ENCODE data around the gene TMEM256.
A peak's percentile ranks its signal among the peaks of the same experiment; 100 is the strongest.

TMEM256 gene

DNA sequence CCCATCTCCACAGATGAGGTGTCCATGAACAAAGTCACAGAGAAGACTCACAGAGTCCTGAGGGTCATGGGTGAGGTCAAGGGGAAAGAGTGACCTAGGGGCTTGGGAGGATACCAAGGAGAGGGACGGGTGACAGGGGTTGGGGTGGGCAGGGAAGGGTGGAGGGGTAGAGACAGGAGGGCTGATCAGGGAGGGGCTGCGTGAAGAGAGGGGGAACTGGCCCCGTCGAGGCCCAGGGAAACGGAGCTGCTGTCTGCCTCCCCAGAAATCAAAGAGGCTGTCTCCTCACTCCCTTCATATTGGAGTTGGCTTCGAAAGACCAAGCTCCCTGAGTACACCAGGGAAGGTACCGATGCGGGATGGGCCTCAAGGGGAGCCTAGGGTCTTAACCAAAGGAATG lies 48.3 kb downstream of the TMEM256 start:
- FAIRE-seq = no peak
- no peak for TF ChIP-seq TAF1 (IDR thresholded peaks at IDR 0.05; ENCODE audit: borderline replicate concordance, low read depth, low read length)
- TF ChIP-seq POLR2AphosphoS5 (IDR thresholded peaks at IDR 0.05; ENCODE audit: low read depth, low read length) = no peak
- TF ChIP-seq POLR2A (IDR thresholded peaks at IDR 0.05; ENCODE audit: low read depth, low read length) = no peak

DNA sequence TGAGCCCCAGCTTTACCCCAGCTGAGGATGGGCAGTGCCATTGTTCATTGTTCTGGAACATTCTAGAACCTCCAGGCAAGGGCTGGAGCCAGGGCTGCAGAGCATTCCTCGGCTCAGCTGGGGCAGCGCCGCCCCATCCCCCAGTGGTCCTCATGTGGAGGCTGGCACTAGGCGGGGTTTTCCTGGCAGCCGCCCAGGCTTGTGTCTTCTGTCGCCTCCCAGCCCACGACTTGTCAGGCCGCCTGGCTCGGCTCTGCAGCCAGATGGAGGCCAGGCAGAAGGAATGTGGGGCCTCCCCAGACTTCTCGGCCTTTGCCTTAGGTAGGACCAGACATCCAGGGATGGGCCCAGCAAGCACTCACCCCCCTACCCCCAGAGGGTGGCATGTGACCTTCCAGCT lies 48.8 kb downstream of the TMEM256 start, which contains the start of gene TMEM95:
Gene TMEM95, plus strand, starts transcription at position 104 of the 400 bp plus-strand sequence. Its CDS starts 49 bp downstream, at position 153.
- no peak for DNase-seq (ENCODE audit: insufficient read length)
- no peak for TF ChIP-seq POLR2AphosphoS5 (IDR thresholded peaks at IDR 0.05; ENCODE audit: low read depth, low read length)
- TF ChIP-seq TAF1 (IDR thresholded peaks at IDR 0.05; ENCODE audit: borderline replicate concordance, low read depth, low read length) = no peak
- TF ChIP-seq POLR2A (IDR thresholded peaks at IDR 0.05; ENCODE audit: low read depth, low read length) = no peak
- FAIRE-seq = no peak

More for the DNA sequence above, 48.3 kb downstream of the TMEM256 start:
- no peak for DNase-seq (ENCODE audit: insufficient read length)

DNA sequence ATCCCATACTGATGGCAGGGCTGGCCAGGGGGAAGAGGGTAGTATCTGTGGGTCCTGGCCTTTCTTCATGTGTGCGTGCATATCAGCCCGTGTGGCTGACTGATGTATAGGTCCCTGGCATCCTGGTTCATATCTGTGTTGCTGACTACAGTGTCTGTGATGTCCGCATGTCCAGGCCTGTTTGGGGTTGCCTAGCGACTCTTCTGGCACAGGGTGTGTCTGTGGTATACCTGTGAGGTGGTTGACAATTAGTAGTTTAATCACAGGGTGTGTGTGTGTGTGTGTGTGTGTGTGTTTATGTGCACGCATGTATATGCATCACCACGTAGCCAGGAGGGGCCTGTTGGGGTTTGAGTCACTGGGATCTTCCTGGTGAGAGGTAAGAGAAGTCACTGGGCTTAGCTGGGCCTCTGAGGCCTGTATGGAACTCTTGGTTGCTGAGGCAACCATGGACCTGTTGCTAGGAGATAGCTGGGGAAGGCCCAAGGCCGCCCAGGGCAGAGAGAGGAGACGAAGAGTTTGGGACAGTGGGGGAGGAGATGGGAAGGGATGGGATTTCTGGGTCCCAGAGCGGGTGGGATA lies 49.5 kb downstream of the TMEM256 start:
- FAIRE-seq (peak; percentile 67), DNase-seq (ENCODE audit: insufficient read length) (no peak)
- TF ChIP-seq POLR2A (IDR thresholded peaks at IDR 0.05; ENCODE audit: low read depth, low read length) (no peak), POLR2AphosphoS5 (IDR thresholded peaks at IDR 0.05; ENCODE audit: low read depth, low read length) (no peak), TAF1 (IDR thresholded peaks at IDR 0.05; ENCODE audit: borderline replicate concordance, low read depth, low read length) (no peak)

All from GM12892 (cell line).